OCI-LY1 (cell line): ENCODE data around the gene TLR9.

Source experiments
- H2AFZ ChIP-seq: fragments of 200-600 bp; sonication (generic), shearing (Covaris generic); 2 replicates; pipeline ENCODE4 v1.6.0; 2014; ENCODE audit warnings: antibody characterized with exemption, mild to moderate bottlenecking, low read length
- H3F3A ChIP-seq: fragments of 200-600 bp; sonication (generic), shearing (Covaris generic); 2 replicates; pipeline ENCODE4 v1.6.0; 2014; ENCODE audit warnings: mild to moderate bottlenecking, antibody characterized with exemption, low read length, moderate library complexity; ENCODE audit not compliant: insufficient read depth
- H3K27ac ChIP-seq: fragments of 200-600 bp; sonication (generic); 2 replicates; pipeline ENCODE4 v1.5.1; 2014; ENCODE audit warnings: low read length, mixed run types, mild to moderate bottlenecking, low read depth; ENCODE audit not compliant: poor library complexity, severe bottlenecking
- H3K27me3 ChIP-seq: fragments of 200-600 bp; sonication (generic); 2 replicates; pipeline ENCODE4 v1.6.0; 2014; ENCODE audit warnings: antibody characterized with exemption, mild to moderate bottlenecking, low read length, moderate library complexity; ENCODE audit not compliant: insufficient read depth
- H3K36me3 ChIP-seq: fragments of 200-600 bp; sonication (generic); 2 replicates; pipeline ENCODE4 v1.6.1; 2014; ENCODE audit warnings: mild to moderate bottlenecking, antibody characterized with exemption, low read length, moderate library complexity, mixed read lengths; ENCODE audit not compliant: insufficient read depth
- H3K4me1 ChIP-seq: fragments of 200-600 bp; sonication (generic); 2 replicates; pipeline ENCODE4 v1.5.1; 2014; ENCODE audit warnings: mild to moderate bottlenecking, low read length, moderate library complexity; ENCODE audit not compliant: insufficient read depth, severe bottlenecking
- H3K4me2 ChIP-seq: fragments of 200-600 bp; sonication (generic), shearing (Covaris generic); 2 replicates; pipeline ENCODE4 v1.6.1; 2014; ENCODE audit warnings: low read length
- H3K4me3 ChIP-seq: fragments of 200-600 bp; sonication (generic); 2 replicates; pipeline ENCODE4 v1.5.1; 2014; ENCODE audit warnings: low read length, low read depth, mild to moderate bottlenecking, mixed read lengths; ENCODE audit not compliant: poor library complexity, severe bottlenecking
- H3K79me2 ChIP-seq: fragments of 200-600 bp; shearing (Covaris generic); 2 replicates; pipeline ENCODE4 v1.6.1; 2016; ENCODE audit warnings: mixed run types, low read length, mixed read lengths; ENCODE audit not compliant: insufficient read depth
- H3K9ac ChIP-seq: fragments of 200-600 bp; sonication (generic), shearing (Covaris generic); 2 replicates; pipeline ENCODE4 v1.6.1; 2014; ENCODE audit warnings: mild to moderate bottlenecking, low read length, mixed read lengths
- H3K9me2 ChIP-seq: fragments of 200-600 bp; sonication (generic), shearing (Covaris generic); 2 replicates; pipeline ENCODE4 v1.6.1; 2014; ENCODE audit warnings: low read depth, mild to moderate bottlenecking, low read length, mixed read lengths
- H3K9me3 ChIP-seq: fragments of 200-600 bp; shearing (Covaris generic); 2 replicates; pipeline ENCODE4 v1.6.1; 2014; ENCODE audit warnings: low read length, mixed read lengths
- H4K20me1 ChIP-seq: fragments of 200-600 bp; sonication (generic), shearing (Covaris generic); 2 replicates; pipeline ENCODE4 v1.6.0; 2016; ENCODE audit warnings: mild to moderate bottlenecking, low read length; ENCODE audit not compliant: insufficient read depth
- CTCF ChIP-seq: fragments of 200-600 bp; sonication (generic), shearing (Covaris generic); IDR thresholded peaks from 2 replicates; pipeline ENCODE4 v1.5.1; 2017; ENCODE audit warnings: mild to moderate bottlenecking, antibody characterized with exemption, low read length, moderate library complexity, mixed read lengths
- EZH2 ChIP-seq: fragments of 200-600 bp; sonication (generic), shearing (Covaris generic); IDR thresholded peaks from 2 replicates; pipeline ENCODE4 v1.8.0; 2017; ENCODE audit warnings: borderline replicate concordance, mixed run types, mild to moderate bottlenecking, antibody characterized with exemption, low read length, moderate library complexity, mixed read lengths

TLR9 gene

DNA sequence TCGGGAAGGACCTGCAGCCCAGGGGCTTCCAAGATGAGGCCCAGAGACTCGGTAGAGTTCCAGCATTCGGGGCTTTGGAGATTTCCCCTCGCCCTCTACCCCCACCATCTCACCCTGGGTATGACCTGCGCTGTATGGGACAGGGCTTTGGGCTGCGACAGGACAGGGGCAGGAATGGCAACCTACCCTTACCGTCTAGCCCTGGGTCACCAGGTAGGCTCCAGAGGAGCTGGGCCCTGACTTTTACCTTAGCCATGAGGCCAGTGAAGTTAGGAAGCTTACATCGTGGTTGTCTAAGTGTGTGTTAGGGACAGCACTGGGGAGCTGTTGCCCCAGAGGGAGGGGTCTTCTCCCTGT is 20.8 kb upstream of the TLR9 start:
- Histone ChIP-seq H3K4me2 (peak overlapping the region; percentile 97), H2AFZ (no peak overlapping the region), H3K9me3 (no peaks in the 10 kb centered on the region), H3K9ac (peak overlapping the region; percentile 45; the same call in 1 of the 2 replicates), H4K20me1 (no peaks in the 10 kb centered on the region), H3K9me2 (no peaks in the 10 kb centered on the region), H3K4me3 (peak overlapping the region; percentile 66), H3F3A (no peaks in the 10 kb centered on the region), H3K36me3 (peaks cover 22% of the 10 kb centered on the region; the same call in 1 of the 2 replicates), H3K27ac (peak overlapping the region; percentile 3), H3K79me2 (no peaks in the 10 kb centered on the region), H3K4me1 (peaks cover 27% of the 10 kb centered on the region), H3K27me3 (no peaks in the 10 kb centered on the region)
- no peak for TF ChIP-seq EZH2
- TF ChIP-seq CTCF = no peak

GRCh38 chr3:52245322-52246263 is 20.1 kb upstream of the TLR9 start, which contains the start of gene PPM1M:
Gene PPM1M (plus strand): TSS chr3:52245759. CDS start chr3:52245825, 66 bp downstream.
- TF ChIP-seq CTCF (no peak), EZH2 (no peak)
- Histone ChIP-seq H3K4me2 (peak within 1 kb of the TSS; percentile 97), H4K20me1 (no peaks in the 10 kb centered on the region), H3K9me3 (no peaks in the 10 kb centered on the region), H3K9me2 (no peaks in the 10 kb centered on the region), H3K9ac (peak within 1 kb of the TSS; percentile 71), H3K36me3 (peaks cover 22% of the 10 kb centered on the region; the same call in 1 of the 2 replicates), H3K27me3 (no peaks in the 10 kb centered on the region), H3K4me3 (peak within 1 kb of the TSS; percentile 66), H3K27ac (peak within 1 kb of the TSS; percentile 3), H3F3A (no peaks in the 10 kb centered on the region), H3K4me1 (peaks cover 32% of the 10 kb centered on the region), H3K79me2 (no peaks in the 10 kb centered on the region), H2AFZ (no peak within 1 kb of the TSS)

DNA sequence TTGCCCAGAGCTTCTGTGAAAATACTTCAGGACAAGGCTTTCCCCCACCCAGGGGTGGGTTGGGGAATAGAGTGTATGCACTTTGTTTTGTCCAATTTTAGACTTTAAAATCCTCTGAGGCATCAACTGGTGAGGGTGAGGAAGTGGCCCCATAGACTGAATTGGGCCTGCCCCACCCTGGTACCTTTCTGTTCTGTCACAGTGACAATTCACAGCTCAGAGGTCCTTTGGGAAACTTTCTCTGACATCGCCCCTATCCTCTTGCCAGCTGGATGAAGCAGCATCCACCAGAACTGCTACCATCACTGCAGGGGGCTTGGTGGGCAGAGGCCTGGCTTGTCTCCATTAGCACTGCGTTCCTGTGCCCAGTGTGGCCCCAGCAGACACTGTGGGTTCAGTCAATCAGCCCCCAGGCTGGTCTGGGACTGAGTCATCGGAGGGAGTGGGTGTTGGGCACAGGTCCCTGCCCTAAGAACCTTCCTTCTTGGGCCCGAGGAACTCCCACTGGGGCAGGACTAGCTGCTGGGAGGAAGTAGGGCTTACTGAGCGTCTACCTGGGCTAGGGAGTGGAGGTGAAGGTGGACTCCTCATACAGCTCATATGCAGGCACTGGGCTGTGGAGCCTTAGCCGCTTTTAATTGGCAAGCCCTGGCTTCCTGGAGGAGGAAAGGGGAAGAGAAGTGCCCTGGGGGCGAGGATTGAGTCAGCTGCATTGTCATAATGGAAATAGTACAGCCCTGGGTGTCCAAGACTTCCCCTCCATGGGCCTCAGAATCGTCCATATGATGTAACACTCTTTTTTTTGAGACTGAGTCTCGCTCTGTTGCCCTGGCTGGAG is 18.6 kb upstream of the TLR9 start:
- Histone ChIP-seq H3K27ac (no peak overlapping the region), H2AFZ (no peak overlapping the region), H3F3A (no peaks in the 10 kb centered on the region), H3K36me3 (peaks cover 8% of the 10 kb centered on the region; the same call in 1 of the 2 replicates), H3K79me2 (no peaks in the 10 kb centered on the region), H3K9me2 (no peaks in the 10 kb centered on the region), H3K4me3 (no peak overlapping the region), H3K27me3 (no peaks in the 10 kb centered on the region), H3K4me1 (peaks cover 41% of the 10 kb centered on the region), H4K20me1 (no peaks in the 10 kb centered on the region), H3K4me2 (no peak overlapping the region; the same call in 1 of the 2 replicates), H3K9me3 (no peaks in the 10 kb centered on the region), H3K9ac (no peak overlapping the region)
- no peak for TF ChIP-seq EZH2
- TF ChIP-seq CTCF = no peak
